HepG2 (cell line): ENCODE results near the gene CDK14. TPM values are rescaled to one million over a fixed set of nuclear protein-coding genes. Genes with fewer than 3 reads are reported as not detected.

ENCODE experiments used
- ATAC-seq: fragments of 200-7000 bp; cut with Tn5 transposase; 3 replicates; pipeline ENCODE4 v1.9.1; 2020; ENCODE audit warnings: mild to moderate bottlenecking, moderate library complexity
- BruUV-seq: library from RNA; stranded (reverse); fragments of 400-500 nt; replicated peaks from 2 replicates; lab custom pipeline; 2021; lab: Mats Ljungman, UMichigan
- CTCF ChIA-PET: fragments of 300-600 bp; formaldehyde crosslinking; extraction: SDS; loops from one replicate; lab custom pipeline; 2021; ENCODE audit warnings: low total read pairs, inconsistent platforms, low intra/inter-chr PET ratio; lab: Yijun Ruan, JAX
- POLR2A ChIA-PET: fragments of 350-600 bp; sonication (Branson Sonifier 250); formaldehyde crosslinking; loops from one replicate; lab custom pipeline; 2020; ENCODE audit warnings: antibody characterized with exemption, inconsistent platforms; lab: Yijun Ruan, JAX
- DNase-seq: peaks from one replicate; pipeline ENCODE4 v3.0.0-alpha.2; 2015; ENCODE audit warnings: low spot score
- FAIRE-seq: peaks from 3 replicates; lab custom pipeline; 2011; peaks lifted over from hg19 to GRCh38; lab: Jason Lieb, UNC
- H2AFZ ChIP-seq: one replicate; pipeline ENCODE4 v1.6.1; 2011; ENCODE audit warnings: low read length, inconsistent platforms
- H3K27ac ChIP-seq: fragments of 300-600 bp; 3 replicates; pipeline ENCODE4 v1.8.0; 2011; ENCODE audit warnings: mixed run types, mild to moderate bottlenecking, mixed read lengths, low read length, inconsistent platforms; ENCODE audit not compliant: insufficient read depth; ENCODE audit errors: extremely low read length
- H3K27me3 ChIP-seq, 2 experiments: fragments of 200-600 bp in 1 of 2; 2 replicates in 1 of 2; 3 replicates in 1 of 2; pipeline versions ENCODE4 v1.6.0 to v1.8.0; 2011; ENCODE audit warnings: low read length in 2 of 2, mild to moderate bottlenecking in 2 of 2, moderate library complexity in 2 of 2, inconsistent platforms in 1 of 2; ENCODE audit not compliant: insufficient read depth in 2 of 2, control insufficient read depth in 1 of 2
- H3K36me3 ChIP-seq, 2 experiments: fragments of 200-600 bp in 1 of 2; replicated peaks in 1 of 2; 2 replicates in 1 of 2; 3 replicates in 1 of 2; pipeline versions ENCODE4 v1.5.1 to v1.8.0; 2011; ENCODE audit warnings: low read length in 2 of 2, inconsistent platforms in 1 of 2; ENCODE audit not compliant: insufficient read depth in 2 of 2, control insufficient read depth in 1 of 2
- H3K4me1 ChIP-seq: 2 replicates; pipeline ENCODE4 v1.5.1; 2012; ENCODE audit warnings: low read length, inconsistent platforms; ENCODE audit not compliant: insufficient read depth
- H3K4me2 ChIP-seq: 2 replicates; pipeline ENCODE4 v1.6.0; 2011; ENCODE audit warnings: low read depth, low read length, inconsistent platforms
- H3K4me3 ChIP-seq, 3 experiments: fragments of 200-600 bp in 1 of 3; sonication (generic), shearing (Covaris generic) in 1 of 3; replicated peaks in 1 of 3; 2 replicates each; pipeline ENCODE4 v1.5.1; 2011 to 2016; ENCODE audit warnings: low read length in 3 of 3, inconsistent platforms in 2 of 3, low read depth in 2 of 3, mild to moderate bottlenecking in 2 of 3, control low read depth in 1 of 3, mixed read lengths in 1 of 3; ENCODE audit not compliant: insufficient read depth in 1 of 3
- H3K79me2 ChIP-seq: one replicate; pipeline ENCODE4 v1.6.1; 2011; ENCODE audit warnings: low read length, inconsistent platforms; ENCODE audit not compliant: insufficient read depth
- H3K9ac ChIP-seq: 2 replicates; pipeline ENCODE4 v1.6.0; 2011; ENCODE audit warnings: mild to moderate bottlenecking, low read depth, low read length, inconsistent platforms; ENCODE audit not compliant: insufficient read depth
- H3K9me3 ChIP-seq: 2 replicates; pipeline ENCODE4 v1.5.1; 2012; ENCODE audit warnings: mild to moderate bottlenecking, low read length
- H4K20me1 ChIP-seq: 2 replicates; pipeline ENCODE4 v1.6.0; 2011; ENCODE audit warnings: inconsistent platforms, mild to moderate bottlenecking, low read length, moderate library complexity; ENCODE audit not compliant: insufficient read depth
- ARHGAP35 ChIP-seq: sonication (generic); formaldehyde crosslinking; IDR thresholded peaks from 2 replicates; pipeline ENCODE4 v1.9.0; 2022; ENCODE audit warnings: mild to moderate bottlenecking, inconsistent platforms, moderate library complexity, missing genetic modification reagents, borderline replicate concordance
- CSRNP2 ChIP-seq: sonication (generic); formaldehyde crosslinking; conservative IDR thresholded peaks from 2 replicates; pipeline ENCODE4 v1.8.0; 2022; ENCODE audit warnings: low read depth, missing genetic modification reagents
- HBP1 ChIP-seq: IDR thresholded peaks from 2 replicates; pipeline ENCODE4 v1.6.1; 2016; ENCODE audit warnings: low read depth, control low read depth
- KDM1A ChIP-seq: IDR thresholded peaks from 2 replicates; pipeline ENCODE4 v1.6.1; 2016; ENCODE audit warnings: missing compliant biosample characterization
- MAZ ChIP-seq, 2 experiments: sonication (generic) in 1 of 2; formaldehyde crosslinking in 1 of 2; IDR thresholded peaks; 2 replicates each; pipeline versions ENCODE4 v1.5.0 to v1.6.1; 2012 to 2020; ENCODE audit warnings: low read depth in 2 of 2, mild to moderate bottlenecking in 2 of 2, borderline replicate concordance in 1 of 2, improper control_type of control experiment in 1 of 2, low read length in 1 of 2, missing genetic modification reagents in 1 of 2, moderate library complexity in 1 of 2
- PBX3 ChIP-seq: sonication (generic); formaldehyde crosslinking; IDR thresholded peaks from 2 replicates; pipeline ENCODE4 v1.8.1; 2023; ENCODE audit warnings: missing genetic modification reagents, inconsistent platforms, borderline replicate concordance
- RFXANK ChIP-seq: IDR thresholded peaks from 2 replicates; pipeline ENCODE4 v1.6.1; 2016
- SP4 ChIP-seq: sonication (generic); formaldehyde crosslinking; IDR thresholded peaks from 2 replicates; pipeline ENCODE4 v1.8.1; 2023; ENCODE audit warnings: mild to moderate bottlenecking, missing genetic modification reagents
- ZNF281 ChIP-seq: sonication (generic); formaldehyde crosslinking; IDR thresholded peaks from 2 replicates; pipeline ENCODE4 v1.4.0; 2020; ENCODE audit warnings: missing genetic modification reagents, borderline replicate concordance
- ZNF343 ChIP-seq: sonication (generic); formaldehyde crosslinking; IDR thresholded peaks from 2 replicates; pipeline ENCODE4 v1.4.0; 2020; ENCODE audit warnings: mild to moderate bottlenecking, missing genetic modification reagents
- ZNF773 ChIP-seq: sonication (generic); formaldehyde crosslinking; IDR thresholded peaks from 2 replicates; pipeline ENCODE4 v1.4.0; 2020; ENCODE audit warnings: missing genetic modification reagents, borderline replicate concordance
- WGBS: methylation state at CpG from one replicate; pipeline ENCODE4 v1.1.6; 2017; ENCODE audit warnings: low lambda C conversion rate; 5-methylcytosine and 5-hydroxymethylcytosine counted together
- in situ Hi-C: cut with HindIII; loops from 2 replicates; pipeline ENCODE4 v1.10.0; 2017; ENCODE audit warnings: low pct_unique_long_range_greater_than_20kb; ENCODE audit not compliant: extremely low pct_ligation_motif_present
- intact Hi-C: fragments of 100-400 bp; cut with micrococcal nuclease; formaldehyde crosslinking; loops from one replicate; pipeline ENCODE4 v1.10.0; 2022; ENCODE audit not compliant: unreplicated experiment
- polyA plus RNA-seq, 8 experiments: library from polyadenylated mRNA; depleted of rRNA in 3 of 8; stranded (reverse) in 7 of 8; unstranded in 1 of 8; fragments of >200 nt; fragmentation: Illumina TruSeq in 4 of 8; extraction: Trizol in 4 of 8; gene quantifications; 2 replicates each; pipeline versions ENCODE4 v1.2.1 to v1.2.3, GENCODE V29; 2011 to 2016; ENCODE audit warnings: low read depth in 4 of 8, missing spikeins in 1 of 8, mixed read lengths in 1 of 8; ENCODE audit not compliant: insufficient read depth in 1 of 8
- total RNA-seq, 5 experiments: library from RNA; depleted of rRNA; stranded (reverse); fragments of >200 nt; fragmentation: Illumina TruSeq; extraction: Trizol; gene quantifications; 2 replicates each; pipeline ENCODE4 v1.2.3, GENCODE V29; 2016; ENCODE audit warnings: low read depth in 1 of 5

CDK14 gene
- total and polyA plus RNA-seq, 2 of the 13 experiments (the other 11 are each of a cell fraction or from before 2014, with no cell fraction given) = 0.26 to 0.71 TPM

DNA sequence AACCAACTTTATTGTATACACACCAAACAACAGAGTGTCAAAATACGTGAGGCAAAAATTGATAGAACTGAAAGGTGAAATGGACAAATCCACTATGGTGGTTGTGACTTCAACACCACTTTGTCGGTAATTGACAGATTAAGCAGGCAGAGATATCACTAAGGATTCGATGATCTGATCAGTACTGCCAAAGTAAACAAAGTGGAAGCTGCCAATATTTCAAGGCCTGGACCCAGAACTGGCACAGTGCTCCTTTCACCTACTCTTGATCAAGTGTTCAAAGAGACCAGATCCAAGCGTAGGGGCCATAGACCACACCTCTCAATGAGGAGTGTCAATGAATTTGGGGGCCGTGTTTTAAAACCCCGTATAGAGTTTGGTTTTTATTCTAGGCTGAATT, 167.0 kb downstream of the CDK14 start:
- H3K9me3 ChIP-seq = no peaks in the 10 kb centered on the region
- in situ Hi-C loops = no loop called here
- no peaks in the 10 kb centered on the region for H3K36me3 ChIP-seq
- BruUV-seq = no TSS peak
- no peak for FAIRE-seq
- H4K20me1 ChIP-seq = no peaks in the 10 kb centered on the region
- peaks cover 0 to 30% of the 10 kb centered on the region in 2 experiments; a peak in 2 of 5 replicates for H3K27me3 ChIP-seq
- H3K4me2 ChIP-seq = no peak overlapping the region
- POLR2A ChIA-PET = no interaction called here
- H3K79me2 ChIP-seq = no peaks in the 10 kb centered on the region
- no peak overlapping the region for H3K27ac ChIP-seq
- no peak for DNase-seq
- TF ChIP-seq ZNF281 (CRISPR knock-in tag) (no peak), HBP1 (CRISPR knock-in tag) (no peak), KDM1A (CRISPR knock-in tag) (no peak), SP4 (CRISPR knock-in tag) (no peak), ZNF343 (CRISPR knock-in tag) (no peak), CSRNP2 (CRISPR knock-in tag) (no peak), MAZ (IDR thresholded peaks at IDR 0.05; ENCODE audit: borderline replicate concordance, low read depth, low read length) (no peak), MAZ (CRISPR knock-in tag; IDR thresholded peaks at IDR 0.05; ENCODE audit: low read depth) (no peak), PBX3 (no peak), RFXANK (CRISPR knock-in tag) (no peak), ARHGAP35 (no peak), ZNF773 (CRISPR knock-in tag) (no peak)
- TF ChIP-seq, all 625 proteins: peak for 0
- intact Hi-C loops = no loop called here
- H2AFZ ChIP-seq = no peak overlapping the region
- peaks cover 59% of the 10 kb centered on the region for H3K4me1 ChIP-seq
- no peak for ATAC-seq
- H3K9ac ChIP-seq = no peak overlapping the region
- CTCF ChIA-PET = no interaction called here
- H3K4me3 ChIP-seq = no peak overlapping the region
- 54% methylated on average over 6 of the region's 6 CpGs for WGBS
